Keratinocyte (primary cell): ENCODE measurements around the gene CMSS1.

Experiments used
- EZH2 ChIP-seq: IDR thresholded peaks from one replicate; pipeline ENCODE4 v1.6.1; 2012; ENCODE audit warnings: inconsistent platforms, mild to moderate bottlenecking, low read length, moderate library complexity
- TF ChIP-seq, protein P1 (sequence below), 3 experiments: IDR thresholded peaks in 1 of 3; conservative IDR thresholded peaks in 1 of 3; optimal IDR thresholded peaks in 1 of 3; 2 replicates in 2 of 3; 3 replicates in 1 of 3; pipeline versions ENCODE3 to v1.5.1; 2011; ENCODE audit warnings: low read length in 3 of 3, mild to moderate bottlenecking in 3 of 3, moderate library complexity in 2 of 3, control low read depth in 1 of 3, inconsistent platforms in 1 of 3; ENCODE audit not compliant: insufficient read depth in 2 of 3; ENCODE audit errors: extremely low read depth in 1 of 3

DNA sequence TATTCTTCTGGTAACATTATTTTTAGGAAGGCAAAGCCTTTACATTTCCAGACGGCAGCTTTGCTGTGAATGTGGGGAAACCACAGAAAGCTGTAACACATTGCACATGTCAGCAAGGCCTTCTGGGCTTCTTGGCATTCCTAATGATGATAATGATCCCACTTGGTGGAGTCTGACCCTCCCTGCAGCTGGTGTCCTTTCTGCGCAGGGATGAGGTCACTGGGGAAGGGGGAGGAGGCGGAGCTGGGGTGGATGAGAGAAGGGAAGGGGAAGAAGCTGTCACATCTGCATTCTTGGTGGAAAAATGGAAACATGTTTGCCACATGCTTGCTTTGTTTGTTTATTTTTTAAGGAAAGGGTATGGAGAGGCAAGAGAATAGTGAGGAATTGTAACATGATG, 228.0 kb downstream of the CMSS1 start:
- no peak for TF ChIP-seq EZH2
- TF ChIP-seq, protein P1, sequence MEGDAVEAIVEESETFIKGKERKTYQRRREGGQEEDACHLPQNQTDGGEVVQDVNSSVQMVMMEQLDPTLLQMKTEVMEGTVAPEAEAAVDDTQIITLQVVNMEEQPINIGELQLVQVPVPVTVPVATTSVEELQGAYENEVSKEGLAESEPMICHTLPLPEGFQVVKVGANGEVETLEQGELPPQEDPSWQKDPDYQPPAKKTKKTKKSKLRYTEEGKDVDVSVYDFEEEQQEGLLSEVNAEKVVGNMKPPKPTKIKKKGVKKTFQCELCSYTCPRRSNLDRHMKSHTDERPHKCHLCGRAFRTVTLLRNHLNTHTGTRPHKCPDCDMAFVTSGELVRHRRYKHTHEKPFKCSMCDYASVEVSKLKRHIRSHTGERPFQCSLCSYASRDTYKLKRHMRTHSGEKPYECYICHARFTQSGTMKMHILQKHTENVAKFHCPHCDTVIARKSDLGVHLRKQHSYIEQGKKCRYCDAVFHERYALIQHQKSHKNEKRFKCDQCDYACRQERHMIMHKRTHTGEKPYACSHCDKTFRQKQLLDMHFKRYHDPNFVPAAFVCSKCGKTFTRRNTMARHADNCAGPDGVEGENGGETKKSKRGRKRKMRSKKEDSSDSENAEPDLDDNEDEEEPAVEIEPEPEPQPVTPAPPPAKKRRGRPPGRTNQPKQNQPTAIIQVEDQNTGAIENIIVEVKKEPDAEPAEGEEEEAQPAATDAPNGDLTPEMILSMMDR (optimal IDR thresholded peaks at IDR 0.05 in 1 of 3, IDR thresholded peaks at IDR 0.05 in 1 of 3, conservative IDR thresholded peaks at IDR 0.05 in 1 of 3; ENCODE audit: extremely low read depth in 1 of 3, insufficient read depth in 2 of 3, low read length in 3 of 3), result no peak
